Activated CD4-positive, alpha-beta T cell treated with anti-CD3 and anti-CD28 coated beads for 1 hour (primary cell): ENCODE data around the gene ZNF559.
"Not testable (repeated sequence)": the region's sequence is repeated elsewhere in the genome, so short reads cannot be mapped to it uniquely, and the experiment has no call there.

Experiments used
- DNase-seq: peaks from one replicate; pipeline ENCODE4 v3.0.0-alpha.2; 2020

Gene ZNF559

DNA sequence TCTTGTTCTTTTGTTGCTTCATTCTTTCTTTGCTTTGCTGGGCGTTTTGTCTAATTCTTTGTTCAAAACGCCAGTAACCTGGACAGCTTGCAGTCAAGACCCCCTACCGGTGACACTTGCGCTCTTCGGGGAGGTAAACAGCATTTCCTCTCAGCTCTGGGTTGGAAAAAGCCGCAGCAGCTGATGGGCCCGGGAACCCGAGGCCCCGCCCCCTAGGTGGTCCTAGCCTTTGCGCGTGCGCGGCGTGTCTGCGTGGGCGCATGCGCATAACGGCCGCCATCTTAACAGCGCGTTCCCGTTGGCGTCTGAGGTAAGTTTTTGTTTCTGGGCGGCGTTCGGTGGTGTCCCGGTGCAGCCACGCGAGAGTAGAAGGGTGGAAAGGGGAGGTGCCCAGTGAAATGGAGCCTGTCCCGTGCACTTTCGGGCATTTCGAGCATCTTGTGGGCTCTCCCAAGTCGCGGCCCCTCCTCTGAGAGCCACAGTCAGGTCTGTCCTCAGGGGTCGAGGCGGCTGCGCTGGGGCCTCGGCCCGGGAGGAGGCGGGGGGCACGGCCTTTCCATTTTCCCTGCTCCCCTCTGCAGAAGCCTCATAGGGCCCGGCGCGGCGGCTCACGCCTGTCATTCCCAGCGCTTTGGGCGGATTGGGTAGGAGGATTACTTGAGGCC, at the start of gene ZNF559:
TSS of gene ZNF559 (plus strand) at position 261 of the 665 bp plus-strand sequence. CDS start 14,371 bp downstream, outside the sequence.
- DNase-seq, result peak; percentile 97

DNA sequence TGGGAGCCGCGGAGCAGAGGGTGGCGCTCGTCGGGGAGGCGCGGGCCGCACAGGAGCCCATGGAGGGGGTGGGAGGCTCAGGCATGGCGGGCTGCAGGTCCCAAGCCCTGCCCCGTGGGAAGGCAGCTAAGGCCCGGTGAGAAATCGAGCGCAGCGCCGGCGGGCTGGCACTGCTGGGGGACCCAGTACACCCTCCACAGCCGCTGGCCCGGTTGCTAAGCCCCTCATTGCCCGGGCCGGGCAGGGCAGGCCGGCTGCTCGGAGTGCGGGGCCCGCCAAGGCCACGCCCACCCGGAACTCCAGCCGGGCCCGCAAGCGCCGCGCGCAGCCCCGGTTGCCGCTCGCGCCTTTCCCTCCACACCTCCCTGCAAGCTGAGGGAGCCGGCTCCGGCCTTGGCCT, 40.5 kb upstream of the ZNF559 start:
- not testable (repeated sequence) for DNase-seq

DNA sequence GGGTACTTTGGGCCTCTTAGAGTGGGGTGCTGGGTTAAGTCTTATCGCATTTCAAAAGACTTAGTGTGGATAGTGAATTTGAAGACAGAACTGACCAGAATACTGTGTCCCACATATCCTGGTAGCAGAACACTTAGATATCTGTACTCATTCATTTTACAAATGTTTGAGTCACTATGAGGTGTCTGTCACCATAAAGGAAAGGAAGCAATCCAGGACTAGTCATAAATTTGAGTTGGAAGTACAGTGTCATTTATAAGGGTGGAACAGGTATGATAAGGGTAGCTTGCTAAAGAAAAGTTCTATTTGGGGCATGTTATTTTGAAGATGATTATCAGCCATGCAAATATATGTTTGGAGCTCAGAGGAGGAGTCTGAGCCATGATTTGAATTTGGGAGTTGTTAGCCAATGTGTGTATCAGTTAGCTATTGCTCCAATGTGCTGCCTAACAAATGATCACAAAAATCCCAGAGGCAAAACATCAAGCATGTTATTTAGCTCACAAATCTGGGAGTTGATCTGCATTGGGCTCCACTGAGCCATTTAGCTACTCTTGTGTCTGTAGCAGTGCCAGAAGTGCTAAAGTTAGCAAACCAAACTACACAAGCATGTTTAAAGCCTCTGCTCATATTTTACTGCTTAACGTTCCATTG, 34.6 kb upstream of the ZNF559 start:
- DNase-seq, result no peak

DNA sequence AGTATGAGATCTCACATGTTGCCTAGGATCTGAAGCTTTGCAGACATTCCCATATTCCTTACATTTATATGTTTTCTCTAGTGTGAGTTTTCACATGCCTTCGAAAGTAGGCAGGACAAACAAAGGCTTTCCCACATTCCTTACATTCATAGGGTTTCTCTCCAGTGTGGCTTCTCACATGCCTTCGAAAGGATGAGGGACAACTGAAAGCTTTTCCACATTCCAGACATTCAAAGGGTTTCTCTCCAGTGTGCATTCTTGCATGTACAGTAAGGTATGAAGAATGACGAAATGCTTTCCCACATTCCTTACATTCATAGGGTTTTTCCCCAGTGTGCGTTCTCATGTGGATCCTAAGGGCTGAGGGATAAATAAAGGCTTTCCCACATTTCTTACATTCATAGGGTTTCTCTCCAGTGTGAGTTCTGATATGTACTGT, 28.5 kb upstream of the ZNF559 start:
- no peak for DNase-seq

DNA sequence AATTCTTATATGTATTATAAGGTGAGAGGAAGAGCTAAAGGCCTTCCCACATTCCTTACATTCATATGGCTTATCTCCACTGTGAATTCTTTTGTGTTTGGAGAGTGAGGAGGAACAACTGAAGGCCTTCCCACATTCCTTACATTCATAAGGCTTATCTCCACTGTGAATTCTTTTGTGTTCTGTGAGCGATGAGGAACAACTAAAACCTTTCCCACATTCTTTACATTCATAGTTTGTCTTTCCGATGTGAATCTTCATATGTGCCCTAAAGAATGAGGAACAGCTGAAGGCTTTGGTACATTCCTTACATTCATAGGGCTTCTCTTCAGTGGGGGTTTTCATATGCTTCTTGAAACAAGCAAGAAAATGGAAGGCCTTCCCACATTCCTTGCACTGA, 27.6 kb upstream of the ZNF559 start:
- no peak for DNase-seq

DNA sequence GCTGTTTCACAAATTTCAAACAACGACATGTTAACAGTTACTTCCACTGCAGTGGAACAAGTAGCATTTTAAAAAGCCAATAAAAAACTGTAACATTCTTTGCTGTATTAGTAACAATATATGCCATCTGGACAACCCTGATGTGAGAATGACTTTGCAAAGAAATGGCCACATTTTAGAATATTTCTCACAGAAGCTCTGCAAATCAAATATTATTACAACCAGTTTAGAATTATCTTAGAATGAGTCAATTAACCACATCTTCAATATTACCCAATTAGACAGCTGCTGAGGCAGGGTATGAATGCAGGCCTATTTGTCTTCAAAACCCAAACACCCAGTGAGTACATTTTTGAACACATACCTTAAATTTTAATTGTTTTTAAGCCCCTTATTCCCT, 17.5 kb upstream of the ZNF559 start:
- no peak for DNase-seq

DNA sequence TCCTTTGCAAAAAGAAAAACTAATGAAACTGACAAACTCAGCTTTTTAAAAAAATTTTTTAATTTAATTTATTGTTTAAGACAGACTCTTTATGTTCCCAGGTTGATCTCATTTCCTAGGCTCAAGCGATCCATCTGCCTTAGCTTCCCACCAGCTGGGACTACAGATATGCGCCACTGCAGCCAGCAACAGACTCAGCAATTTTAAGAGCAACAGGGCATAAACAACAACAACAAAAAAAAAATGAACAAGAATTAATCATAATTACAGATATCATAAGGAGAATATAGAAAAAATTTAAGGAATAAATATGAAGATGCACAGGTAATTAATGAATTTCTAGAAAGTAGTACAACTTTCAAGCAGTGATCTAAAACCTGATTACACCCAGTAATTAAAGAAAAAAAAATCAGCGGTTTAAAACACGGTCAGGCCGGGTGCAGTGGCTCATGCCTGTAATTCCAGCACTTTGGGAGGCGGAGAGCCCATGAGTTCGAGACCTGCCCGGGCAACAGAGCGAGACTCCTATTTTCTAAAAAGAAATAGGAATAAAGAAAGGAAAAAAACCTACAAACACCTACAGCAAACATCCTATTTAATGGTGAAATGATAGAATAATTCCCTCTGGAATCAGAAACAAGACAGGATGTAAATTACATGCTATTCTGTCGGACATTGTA, 15.7 kb upstream of the ZNF559 start:
- DNase-seq, result no peak

DNA sequence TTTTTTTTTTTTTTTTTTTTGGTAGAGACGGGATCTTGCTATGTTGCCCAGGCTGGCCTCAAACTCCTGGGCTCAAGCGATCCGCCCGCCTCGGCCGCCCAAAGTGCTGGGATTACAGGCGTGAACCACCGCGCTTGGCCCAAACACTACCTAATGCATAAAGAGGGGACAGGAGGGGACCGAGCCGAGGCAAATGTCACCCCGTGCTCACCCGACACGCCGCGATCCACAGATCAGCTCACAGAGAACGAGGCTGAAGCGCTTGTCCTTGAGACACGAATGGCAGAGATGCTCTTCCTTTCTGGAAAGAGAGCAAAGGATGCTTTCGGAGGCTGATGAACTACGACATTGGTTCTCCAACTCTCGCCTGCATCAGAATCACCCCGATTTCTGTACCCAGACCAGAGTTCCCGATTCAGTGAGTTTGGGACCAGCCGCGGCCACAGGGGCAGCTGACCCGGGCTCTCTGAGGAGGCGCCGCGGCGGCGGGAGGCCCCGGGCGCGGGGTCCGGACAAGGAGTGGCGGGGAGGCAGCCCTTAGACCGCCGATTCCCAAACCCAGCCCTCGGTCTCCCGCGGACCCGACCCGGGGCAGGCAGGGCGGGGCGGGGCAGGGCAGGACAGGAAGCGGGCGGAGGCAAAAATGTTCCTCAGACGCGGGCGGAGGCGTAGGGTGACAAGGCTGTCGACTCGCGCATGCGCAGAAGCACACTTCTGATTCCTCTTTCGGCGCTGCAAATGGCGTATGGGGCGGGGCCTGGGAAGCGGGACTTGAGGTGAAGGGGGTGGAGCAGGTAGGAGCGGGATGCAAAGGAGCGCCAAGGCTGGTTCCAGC, 14.6 kb upstream of the ZNF559 start, which contains the start of gene ZNF699:
TSS of gene ZNF699 (minus strand) at position 700 of the 835 bp plus-strand sequence. CDS start 4,719 bp downstream, outside the sequence.
- peak; percentile 98 for DNase-seq

DNA sequence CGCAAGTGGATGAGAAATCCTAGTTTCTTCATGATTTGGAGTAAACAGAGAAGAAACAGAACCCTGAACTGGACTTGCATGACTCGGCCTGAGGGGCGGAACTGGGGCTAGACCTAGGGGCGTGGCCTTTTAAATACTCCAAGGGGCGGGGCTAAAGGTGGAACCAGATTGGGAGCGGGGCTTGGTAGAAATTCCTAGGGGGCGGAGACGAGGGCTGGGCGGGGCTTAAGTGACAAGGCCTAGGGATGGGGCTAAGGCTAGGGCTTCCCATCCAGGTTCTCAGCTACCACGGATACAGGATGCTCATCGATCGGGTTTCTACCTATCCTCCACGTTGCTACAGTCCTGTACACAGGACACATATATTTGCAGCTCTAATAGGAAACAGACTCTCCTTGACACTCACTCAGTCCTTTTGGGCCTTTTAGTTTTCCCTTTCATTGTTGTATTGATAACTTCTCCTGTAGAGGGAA, 14.0 kb upstream of the ZNF559 start:
- DNase-seq, result no peak

DNA sequence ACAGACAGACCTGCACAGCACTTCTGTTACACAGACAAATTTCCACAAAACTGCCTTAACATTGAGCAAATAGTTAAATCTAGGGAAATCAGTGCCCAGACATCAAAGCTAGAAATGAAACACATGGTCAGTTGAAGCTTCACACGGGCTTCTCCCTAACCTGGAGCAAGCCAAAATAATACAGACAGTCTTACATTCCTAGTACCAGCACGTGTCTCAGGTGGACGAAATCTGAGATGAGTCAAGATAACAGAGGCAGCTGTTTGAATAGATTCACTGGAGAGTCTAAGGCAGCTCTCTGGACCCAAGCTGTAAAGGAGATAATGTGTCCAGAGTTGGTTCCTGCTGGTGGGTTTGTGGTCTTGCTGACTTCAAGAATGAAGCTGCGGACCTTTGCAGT, 10.2 kb upstream of the ZNF559 start:
- DNase-seq, result no peak

DNA sequence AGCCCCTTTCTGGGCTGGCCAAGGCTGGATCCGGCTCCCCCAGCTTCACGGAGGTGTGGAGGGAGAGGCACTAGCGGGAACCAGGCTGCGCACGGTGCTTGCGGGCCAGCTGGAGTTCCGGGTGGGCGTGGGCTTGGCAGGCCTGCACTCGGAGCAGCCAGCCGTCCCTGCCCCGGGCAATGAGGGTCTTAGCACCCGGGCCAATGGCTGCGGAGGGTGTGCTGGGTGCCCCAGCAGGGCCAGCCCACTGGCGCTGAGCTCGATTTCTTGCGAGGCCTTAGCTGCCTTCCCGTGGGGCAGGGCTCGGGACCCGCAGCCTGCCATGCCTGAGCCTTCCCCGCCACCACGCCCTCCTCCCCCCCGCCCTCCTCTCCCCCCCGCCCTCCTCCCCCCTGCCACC, 2.6 kb upstream of the ZNF559 start:
- DNase-seq, result no peak

DNA sequence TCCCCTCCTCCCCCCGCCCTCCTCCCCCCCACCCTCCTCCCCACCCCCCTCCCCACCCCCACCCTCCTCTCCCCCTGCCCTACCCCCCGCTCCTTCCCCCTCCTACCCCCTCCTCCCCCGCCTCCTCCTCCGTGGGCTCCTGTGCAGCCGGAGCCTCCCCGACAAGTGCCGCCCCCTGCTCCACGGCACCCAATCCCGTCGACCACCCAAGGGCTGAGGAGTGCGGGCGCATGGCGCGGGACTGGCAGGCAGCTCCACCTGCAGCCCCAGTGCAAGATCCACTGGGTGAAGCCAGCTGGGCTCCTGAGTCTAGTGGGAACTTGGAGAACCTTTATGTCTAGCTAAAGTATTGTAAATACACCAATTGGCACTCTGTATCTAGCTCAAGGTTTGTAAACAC, 2.2 kb upstream of the ZNF559 start:
- DNase-seq, result not testable (repeated sequence)

DNA sequence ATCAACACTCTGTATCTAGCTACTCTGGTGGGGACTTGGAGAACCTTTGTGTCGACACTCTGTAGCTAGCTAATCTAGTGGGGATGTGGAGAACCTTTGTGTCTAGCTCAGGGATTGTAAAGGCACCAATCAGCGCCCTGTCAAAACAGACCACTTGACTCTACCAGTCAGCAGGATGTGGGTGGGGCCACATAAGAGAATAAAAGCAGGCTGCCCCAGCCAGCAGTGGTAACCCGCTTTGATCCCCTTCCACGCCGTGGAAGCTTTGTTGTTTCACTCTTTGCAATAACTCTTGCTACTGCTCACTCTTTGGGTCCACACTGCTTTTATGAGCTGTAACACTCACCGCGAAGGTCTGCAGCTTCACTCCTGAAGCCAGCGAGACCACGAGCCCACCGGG, 1.8 kb upstream of the ZNF559 start:
- not testable (repeated sequence) for DNase-seq

DNA sequence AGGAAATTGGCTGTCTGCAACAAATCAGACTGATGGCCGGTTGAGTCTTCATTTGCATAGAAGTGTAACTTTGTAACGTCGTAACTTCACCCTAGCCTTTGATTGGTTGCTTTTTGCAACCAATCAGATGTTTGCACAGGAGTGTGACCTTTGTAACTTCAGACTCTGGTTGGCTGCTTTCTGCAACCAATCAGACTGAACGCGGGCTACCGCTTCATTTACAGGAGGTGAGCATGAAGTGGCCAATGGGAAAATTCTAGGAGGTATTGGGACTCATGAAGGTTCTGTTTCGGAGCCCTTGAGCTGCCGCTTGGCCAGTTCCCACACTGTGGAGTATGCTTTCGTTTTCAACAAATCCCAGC, 441 bp upstream of the ZNF559 start:
- no peak for DNase-seq

DNA sequence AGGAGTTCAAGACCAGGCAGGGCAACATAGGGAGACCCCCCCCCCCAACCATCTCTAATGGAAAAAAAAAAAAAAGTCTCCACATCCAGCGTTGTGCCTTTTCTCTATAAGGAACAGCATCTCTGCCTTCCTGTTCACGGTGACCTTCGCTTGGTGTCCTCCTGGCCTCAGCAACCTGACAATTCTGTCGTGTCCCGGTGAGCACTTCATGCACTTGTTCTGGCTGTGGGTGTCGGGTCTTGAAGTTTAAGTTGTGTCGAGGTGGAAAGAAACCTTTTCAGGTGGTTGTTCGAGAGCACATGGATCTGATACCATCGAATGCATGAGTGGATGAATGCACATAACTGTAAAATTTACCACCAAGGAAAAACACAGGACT, 594 bp downstream of the ZNF559 start:
- DNase-seq, result no peak

DNA sequence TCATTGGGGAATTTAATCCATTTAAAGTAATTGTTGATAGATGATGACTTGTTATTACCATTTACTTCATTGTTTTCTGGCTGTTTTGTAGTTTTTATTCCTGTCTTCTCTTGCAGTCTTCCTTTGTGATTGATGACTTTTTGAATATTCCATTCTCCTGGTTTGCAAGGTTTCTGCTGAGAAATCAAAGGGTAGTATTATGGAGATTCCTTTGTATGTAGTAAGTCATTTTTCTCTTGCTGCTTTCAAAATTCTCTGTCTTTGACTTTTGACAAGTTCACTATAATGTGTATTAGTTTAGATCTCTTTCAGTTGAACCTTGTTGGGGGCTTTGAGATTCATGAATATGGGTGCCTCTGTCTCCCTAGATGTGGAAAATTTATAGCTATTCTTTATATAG, 6.0 kb downstream of the ZNF559 start:
- no peak for DNase-seq

DNA sequence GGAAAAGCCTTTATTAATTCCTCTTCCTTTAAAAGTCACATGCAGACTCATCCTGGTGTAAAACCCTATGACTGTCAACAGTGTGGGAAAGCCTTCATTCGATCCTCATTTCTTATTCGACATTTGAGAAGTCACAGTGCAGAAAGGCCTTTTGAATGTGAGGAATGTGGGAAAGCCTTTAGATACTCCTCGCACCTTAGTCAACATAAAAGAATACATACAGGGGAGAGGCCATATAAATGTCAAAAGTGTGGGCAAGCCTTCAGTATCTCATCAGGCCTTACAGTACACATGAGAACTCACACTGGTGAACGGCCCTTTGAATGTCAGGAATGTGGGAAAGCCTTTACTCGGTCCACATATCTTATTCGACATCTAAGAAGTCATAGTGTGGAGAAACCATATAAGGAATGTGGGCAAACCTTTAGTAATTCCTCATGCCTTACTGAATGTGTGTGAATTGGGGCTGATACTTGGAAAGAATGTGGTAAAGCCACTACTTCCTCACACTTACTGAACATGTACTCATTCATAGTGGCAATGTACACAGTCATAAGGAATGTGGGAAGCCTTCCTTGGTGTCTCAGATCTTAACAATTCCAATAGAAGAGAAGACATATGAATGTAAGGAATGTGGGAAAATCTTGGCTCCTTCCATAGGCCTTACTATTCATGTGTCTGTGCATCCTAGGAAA, 18.8 kb downstream of the ZNF559 start:
- DNase-seq, result no peak

DNA sequence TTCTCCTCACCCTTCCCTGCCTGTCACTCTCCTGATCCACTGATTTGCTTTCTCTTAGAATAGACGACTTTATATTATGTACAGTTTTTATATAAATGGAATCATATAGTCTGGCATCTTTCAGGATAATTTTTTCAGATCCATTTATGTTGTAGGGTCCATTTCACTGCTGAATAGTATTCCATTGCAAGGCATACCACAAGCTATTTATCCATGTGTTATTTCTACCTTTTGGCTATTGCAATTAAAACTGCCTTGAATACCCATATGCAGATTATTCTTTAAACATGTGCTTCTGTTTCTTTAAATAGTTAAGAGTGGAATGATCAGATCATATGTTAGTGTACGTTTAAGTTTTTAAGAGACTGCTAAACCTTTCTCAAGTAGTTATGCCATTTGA, 21.0 kb downstream of the ZNF559 start:
- no peak for DNase-seq

DNA sequence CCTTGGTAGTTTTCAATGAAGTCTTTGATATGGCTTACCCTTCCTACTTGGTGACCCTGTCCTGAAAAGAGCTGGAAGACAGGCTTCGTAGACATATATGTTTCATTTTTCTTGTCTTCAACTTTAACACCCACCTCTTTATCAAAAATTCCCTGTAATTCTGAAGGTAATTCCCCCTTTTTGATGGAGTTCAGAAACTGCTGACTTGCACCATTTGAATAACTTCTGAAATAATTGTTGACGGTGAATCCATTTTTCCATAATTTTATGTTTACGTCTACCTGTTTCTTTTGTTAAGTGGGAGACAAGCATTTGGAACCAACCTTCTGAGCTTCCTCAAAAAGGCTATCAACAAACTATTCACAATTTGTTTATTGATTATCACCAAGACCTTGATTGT, 24.3 kb downstream of the ZNF559 start:
- no peak for DNase-seq

DNA sequence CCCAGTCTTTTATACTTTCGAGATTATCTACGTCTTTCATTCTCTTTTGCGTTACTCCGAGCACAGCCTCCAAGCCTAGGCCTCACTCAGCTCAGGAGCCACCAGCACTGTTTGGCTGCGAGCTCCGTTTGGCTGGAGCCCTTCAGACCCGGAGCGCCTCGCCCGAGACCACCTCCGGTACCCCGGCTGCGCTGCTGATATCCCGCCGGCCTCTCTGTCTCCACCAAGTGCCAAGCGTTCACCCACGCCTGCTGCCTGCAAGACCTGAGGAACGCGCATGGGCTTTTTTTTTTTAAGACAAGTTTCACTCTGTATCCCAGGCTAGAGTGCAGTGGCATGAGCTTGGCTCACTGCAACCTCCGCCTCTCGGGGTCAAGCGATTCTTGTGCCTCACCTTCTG, 24.7 kb downstream of the ZNF559 start:
- no peak for DNase-seq

DNA sequence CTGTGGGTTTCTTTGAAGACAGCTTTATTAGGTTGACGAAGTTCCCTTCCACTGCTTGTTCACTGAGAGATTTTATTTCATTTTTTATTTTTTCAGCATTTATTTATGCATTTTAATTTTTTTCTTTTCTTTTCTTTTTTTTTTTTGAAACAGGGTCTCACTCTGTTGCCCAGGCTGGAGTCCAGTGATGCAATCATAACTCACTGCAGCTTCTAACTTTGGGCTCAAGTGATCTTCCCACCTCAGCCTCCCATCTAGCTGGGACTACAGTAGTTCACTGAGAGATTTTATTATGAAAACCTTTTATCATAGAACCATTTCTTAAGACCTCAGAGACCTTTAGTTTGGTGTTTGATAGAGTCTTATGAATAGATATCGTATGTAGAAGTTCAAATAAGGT, 28.5 kb downstream of the ZNF559 start:
- DNase-seq, result no peak

DNA sequence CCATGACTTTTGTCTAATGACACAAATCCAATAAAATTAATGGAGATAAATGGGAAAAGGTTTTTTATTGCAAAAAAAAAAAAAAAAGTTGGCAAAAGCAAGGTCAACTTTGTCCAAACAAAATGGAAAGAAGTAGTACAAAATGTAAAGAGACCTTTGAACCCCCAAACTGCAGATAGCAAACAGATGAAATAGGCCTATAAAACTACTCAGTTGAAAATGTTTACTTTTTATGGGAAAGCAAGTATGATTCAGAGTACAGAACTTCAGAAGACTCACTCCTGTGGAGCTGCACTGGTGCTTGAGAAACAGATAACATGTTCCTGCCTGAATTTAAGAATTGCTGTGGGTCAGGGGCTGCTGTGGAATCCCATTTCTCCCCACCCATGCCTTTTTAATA, 29.0 kb downstream of the ZNF559 start:
- DNase-seq, result no peak

DNA sequence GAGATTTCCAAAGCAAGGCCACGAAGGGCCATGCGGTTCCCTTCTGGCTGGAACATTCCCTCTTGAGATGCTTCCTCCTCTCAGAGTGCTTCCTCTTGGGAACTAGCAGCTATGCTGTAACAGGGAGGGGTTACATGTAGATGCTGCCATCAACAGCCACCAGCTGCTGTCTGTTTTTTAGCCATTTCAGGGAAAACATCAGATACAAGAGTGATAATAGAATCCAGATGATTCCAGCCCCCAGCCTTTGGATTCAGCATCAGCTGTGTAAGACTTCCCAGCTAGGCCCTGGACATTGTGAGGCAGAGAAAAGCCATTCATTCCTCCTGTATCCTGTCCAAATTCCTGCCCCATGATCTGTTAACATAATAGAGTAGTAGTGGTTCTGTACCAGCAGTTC, 30.7 kb downstream of the ZNF559 start:
- DNase-seq, result no peak
